Lower leg skin (tissue), 4 donors: Measurements from ENCODE around the gene TLE4. TPM values are rescaled to one million over a fixed set of nuclear protein-coding genes. Genes with fewer than 3 reads are reported as not detected.

Source experiments
- DNase-seq, 2 donors: peaks; one replicate each; pipeline ENCODE4 v3.0.0-alpha.2; 2019; ENCODE audit warnings: low spot score in 2 of 2
- H3K4me3 ChIP-seq: fragments of 200-600 bp; sonication (generic); 2 replicates; pipeline ENCODE4 v1.5.1; 2017; ENCODE audit warnings: mild to moderate bottlenecking, low read depth; ENCODE audit not compliant: poor library complexity, severe bottlenecking
- POLR2A ChIP-seq, 2 donors: fragments of 450-650 bp; IDR thresholded peaks; one replicate each; pipeline ENCODE4 v1.6.1; 2016 to 2017; ENCODE audit warnings: antibody characterized with exemption in 2 of 2, mild to moderate bottlenecking in 1 of 2, moderate library complexity in 1 of 2
- WGBS, 2 donors: methylation state at CpG; one replicate each; pipeline ENCODE4 v1.1.5; 2018; 5-methylcytosine and 5-hydroxymethylcytosine counted together
- intact Hi-C: fragments of 100-400 bp; cut with DNase I; formaldehyde crosslinking; loops from one replicate; pipeline ENCODE4 v1.15.0; 2023; ENCODE audit warnings: low total_unique reads
- total RNA-seq, 4 donors: library from RNA; depleted of rRNA; stranded (reverse); fragments of >200 nt; gene quantifications; one replicate each; pipeline ENCODE4 v1.1.0, GENCODE V29; 2016
- TF ChIP-seq, protein P1 (sequence below), 3 donors: fragments of 450-650 bp; IDR thresholded peaks; one replicate each; pipeline ENCODE4 v1.5.1; 2016; ENCODE audit warnings: antibody characterized with exemption in 3 of 3, mild to moderate bottlenecking in 3 of 3, moderate library complexity in 2 of 3

TLE4 gene
- total RNA-seq, 4 donors from 2014 or later: 46.8 to 97.9 (median 54.1) TPM

DNA sequence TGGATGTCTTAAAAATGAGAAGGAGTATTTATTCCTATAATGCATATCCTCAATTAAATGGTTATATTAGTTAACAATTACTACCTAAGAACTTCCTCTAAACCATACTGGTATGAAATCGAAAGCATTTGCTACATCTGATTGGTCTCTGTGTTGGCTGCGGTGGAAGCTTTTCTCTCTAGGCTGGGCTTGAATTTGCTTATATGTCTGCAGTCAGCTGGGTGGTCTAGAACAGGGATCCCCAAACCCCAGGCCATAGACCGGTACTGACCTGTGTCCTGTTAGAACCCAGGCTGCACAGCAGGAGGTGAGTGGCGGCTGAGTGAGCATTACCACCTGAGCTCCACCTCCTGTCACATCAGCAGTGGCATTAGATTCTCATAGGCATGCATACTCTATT lies 112.3 kb downstream of the TLE4 start:
- no peak overlapping the region for H3K4me3 ChIP-seq
- intact Hi-C loops: no loop called here
- DNase-seq: no peak
- no peak for TF ChIP-seq POLR2A (IDR thresholded peaks at IDR 0.05)
- TF ChIP-seq, protein P1, sequence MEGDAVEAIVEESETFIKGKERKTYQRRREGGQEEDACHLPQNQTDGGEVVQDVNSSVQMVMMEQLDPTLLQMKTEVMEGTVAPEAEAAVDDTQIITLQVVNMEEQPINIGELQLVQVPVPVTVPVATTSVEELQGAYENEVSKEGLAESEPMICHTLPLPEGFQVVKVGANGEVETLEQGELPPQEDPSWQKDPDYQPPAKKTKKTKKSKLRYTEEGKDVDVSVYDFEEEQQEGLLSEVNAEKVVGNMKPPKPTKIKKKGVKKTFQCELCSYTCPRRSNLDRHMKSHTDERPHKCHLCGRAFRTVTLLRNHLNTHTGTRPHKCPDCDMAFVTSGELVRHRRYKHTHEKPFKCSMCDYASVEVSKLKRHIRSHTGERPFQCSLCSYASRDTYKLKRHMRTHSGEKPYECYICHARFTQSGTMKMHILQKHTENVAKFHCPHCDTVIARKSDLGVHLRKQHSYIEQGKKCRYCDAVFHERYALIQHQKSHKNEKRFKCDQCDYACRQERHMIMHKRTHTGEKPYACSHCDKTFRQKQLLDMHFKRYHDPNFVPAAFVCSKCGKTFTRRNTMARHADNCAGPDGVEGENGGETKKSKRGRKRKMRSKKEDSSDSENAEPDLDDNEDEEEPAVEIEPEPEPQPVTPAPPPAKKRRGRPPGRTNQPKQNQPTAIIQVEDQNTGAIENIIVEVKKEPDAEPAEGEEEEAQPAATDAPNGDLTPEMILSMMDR (IDR thresholded peaks at IDR 0.05): no peak
- WGBS, 2 donors: 98 to 100% methylated on average over 3 to 4 of the region's 4 CpGs

DNA sequence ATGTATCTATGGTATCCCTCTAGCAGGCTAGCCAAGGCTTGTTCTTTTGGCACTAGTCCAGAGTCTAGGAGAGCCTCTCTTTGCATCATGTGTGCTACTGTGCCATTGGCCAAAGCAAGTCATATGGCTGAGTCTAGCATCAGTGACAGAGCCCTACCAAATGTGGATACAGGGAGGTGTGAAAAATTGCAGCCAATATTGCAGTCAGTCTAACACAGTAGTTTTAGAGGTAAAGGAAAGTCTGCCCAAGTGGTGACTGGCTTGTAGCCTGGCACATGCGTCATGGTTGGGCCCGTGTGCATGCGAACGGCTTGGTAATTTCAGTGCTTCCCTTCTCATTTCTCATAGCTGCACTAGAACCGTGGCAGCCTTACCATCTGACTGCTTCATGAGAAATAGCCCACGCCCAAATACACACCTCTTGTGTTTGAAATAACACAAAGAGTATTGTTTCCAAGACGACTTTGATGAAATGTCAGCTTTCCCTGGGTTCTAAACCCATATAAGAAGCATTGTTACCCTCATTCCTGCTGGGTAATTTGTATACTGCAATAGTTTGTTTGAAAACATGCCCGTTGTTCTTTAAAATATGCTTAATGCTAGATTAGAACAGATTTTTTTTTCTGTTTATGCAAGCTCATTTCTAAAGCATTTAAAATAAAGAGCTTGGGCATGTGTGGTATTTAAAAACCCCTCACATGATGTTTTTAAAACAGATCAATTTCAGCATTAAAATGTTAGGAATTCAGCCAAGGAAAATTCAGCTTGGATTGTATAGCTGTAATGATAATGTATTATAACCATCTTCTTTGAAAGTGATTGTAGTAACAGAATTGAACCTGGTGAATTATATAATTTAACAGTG lies 113.2 kb downstream of the TLE4 start:
- no peak for TF ChIP-seq POLR2A (IDR thresholded peaks at IDR 0.05)
- TF ChIP-seq, protein P1 (IDR thresholded peaks at IDR 0.05): no peak
- 79 to 87% methylated on average over 8 of the region's 8 CpGs for WGBS, 2 donors
- no peak overlapping the region for H3K4me3 ChIP-seq
- intact Hi-C loops: no loop called here
- DNase-seq: no peak

DNA sequence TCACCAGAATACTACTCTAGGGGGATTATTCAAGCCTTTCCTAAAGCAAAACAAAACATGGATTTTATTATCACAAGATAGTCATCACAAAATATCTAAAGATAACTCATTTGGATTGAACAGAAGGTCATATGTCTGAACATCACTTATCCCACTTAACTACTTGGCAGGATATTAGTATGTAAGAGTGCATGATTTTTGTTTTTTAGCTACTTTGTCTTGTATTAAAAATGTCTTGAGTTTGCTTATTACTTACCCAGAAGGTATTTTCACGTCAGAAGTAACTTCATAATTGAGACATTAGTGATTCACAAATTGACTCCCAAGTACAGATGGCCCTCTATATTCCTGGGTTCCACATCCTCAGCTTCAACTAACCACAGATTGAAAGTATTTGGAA lies 113.8 kb downstream of the TLE4 start:
- WGBS, 2 donors: 50 to 51% methylated on average over 1 of the region's 1 CpG
- intact Hi-C loops: no loop called here
- DNase-seq: no peak
- no peak overlapping the region for H3K4me3 ChIP-seq
- TF ChIP-seq, protein P1 (IDR thresholded peaks at IDR 0.05): no peak
- no peak for TF ChIP-seq POLR2A (IDR thresholded peaks at IDR 0.05)

DNA sequence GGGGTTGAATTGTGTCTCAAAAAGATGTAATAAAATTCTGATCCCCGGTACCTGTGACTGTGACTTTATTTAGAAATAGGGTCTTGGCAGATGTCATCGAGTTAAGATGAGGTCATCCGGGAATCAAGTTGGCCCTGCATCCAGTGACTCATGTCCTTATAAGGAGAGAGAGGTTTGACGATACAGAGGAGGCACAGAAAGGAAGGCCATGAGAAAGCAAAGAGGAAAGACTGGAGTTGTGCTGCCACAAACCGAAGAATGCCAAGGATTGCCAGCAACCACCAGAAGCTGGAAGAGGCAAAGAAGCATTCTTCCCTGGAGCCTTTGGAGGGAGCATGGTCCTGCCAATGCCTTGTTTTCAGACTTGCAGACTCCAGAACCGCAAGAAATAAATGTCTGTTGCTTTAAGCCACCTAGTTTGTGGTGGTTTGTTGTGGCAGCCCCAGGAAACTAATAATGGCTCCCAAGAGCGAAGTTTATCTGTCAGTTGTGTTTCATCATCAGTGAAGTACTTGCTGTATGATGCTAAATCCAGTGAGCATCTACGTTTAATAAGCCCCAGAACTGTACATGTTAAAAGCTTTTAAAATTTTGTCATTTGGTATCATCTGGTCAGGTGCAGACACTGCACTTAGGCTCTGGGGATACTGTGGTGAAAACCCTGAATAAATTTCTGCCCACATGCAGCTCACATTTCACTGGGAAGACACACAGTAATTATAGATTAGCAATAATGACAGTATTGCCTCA lies 114.8 kb downstream of the TLE4 start:
- WGBS, 2 donors: 43 to 63% methylated on average over 8 of the region's 8 CpGs
- peak in 1 of 2 donors; percentile 44 for DNase-seq
- TF ChIP-seq POLR2A (IDR thresholded peaks at IDR 0.05): no peak
- TF ChIP-seq, protein P1 (IDR thresholded peaks at IDR 0.05): no peak
- no peak overlapping the region for H3K4me3 ChIP-seq
- intact Hi-C loops: no loop called here

DNA sequence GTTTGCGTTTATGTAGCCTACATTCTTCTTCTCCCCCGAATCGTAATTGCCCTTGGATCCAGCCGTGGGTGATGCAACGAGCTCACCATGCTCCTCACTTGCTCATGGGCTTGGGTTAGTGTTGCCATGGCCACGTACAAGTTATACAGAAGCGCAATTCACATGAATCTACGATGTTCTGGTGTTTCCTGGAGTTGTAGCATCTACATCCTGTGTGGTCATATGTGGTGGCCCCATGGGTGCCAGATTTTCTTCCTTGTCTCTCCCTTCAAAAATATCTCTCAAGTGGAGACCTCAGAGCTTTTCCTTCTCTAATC lies 115.3 kb downstream of the TLE4 start:
- no peak for DNase-seq
- TF ChIP-seq POLR2A (IDR thresholded peaks at IDR 0.05): no peak
- TF ChIP-seq, protein P1 (IDR thresholded peaks at IDR 0.05): no peak

More for the DNA sequence above, 115.3 kb downstream of the TLE4 start:
- no peak overlapping the region for H3K4me3 ChIP-seq
- intact Hi-C loops: no loop called here
- WGBS, 2 donors: 76 to 88% methylated on average over 8 of the region's 8 CpGs
